ENCODE results near the gene SOX30.

SOX30 gene

DNA sequence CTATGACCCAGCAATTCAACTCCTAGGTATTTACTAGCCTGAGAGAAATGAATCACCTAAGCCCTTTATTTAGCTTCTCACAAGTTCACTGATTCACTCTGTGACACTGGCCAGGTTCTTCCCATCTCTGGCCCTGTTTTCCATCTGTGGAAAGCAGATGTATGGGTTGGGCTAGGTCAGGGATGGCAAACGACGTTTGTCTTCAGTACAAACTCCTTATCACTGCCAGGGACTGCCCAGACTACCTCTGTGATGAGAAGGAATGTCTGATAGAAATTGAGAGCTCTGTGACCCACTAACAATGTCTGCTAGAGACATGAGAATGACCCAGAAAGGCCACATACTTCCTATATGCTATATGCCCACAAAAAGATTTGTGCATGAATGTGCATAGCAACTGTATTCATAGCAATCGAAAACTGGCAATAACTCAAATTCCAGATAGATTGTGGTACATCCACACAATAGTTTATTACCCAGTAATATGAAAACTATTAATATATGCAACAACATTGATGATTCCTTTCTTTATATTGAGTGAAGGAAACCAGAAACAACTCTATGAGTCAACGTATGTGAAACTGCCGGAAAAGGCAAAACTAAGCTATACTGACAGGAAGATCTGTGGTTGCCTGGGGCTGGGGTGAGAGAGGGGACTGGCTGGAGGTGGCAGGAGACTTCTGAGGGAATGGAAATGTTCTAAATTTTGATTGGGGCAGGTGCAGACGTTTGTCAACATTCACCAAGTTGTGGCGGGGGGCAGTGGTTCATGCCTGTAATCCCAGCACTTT is 44.7 kb downstream of the SOX30 start:
- peak; percentile 78 for DNase-seq

DNA sequence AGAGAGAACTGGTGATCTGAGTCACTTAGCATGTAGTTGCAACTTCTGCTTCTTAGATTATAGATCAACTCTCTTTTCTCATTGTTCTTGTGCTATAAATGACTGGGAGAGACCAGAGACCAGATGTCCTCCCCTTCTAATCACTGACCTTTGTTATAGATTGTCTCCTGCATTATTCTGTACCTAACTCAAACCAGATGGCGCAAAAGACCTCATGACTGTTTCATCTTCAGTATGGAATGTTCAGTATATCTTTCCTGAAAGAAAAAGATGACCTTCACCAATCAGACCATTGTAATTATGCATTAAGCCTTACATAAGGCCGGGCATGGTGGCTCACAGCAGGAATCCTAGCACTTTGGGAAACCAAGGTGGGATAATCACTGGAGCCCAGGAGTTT is 46.2 kb downstream of the SOX30 start:
- no peak for DNase-seq

- peak; percentile 90 for DNase-seq
Measured at GRCh38 chr5:157603333-157604190, 48.7 kb downstream of the SOX30 start.

- DNase-seq = peak; percentile 38
Measured at GRCh38 chr5:157602505-157602904, 49.7 kb downstream of the SOX30 start.

DNA sequence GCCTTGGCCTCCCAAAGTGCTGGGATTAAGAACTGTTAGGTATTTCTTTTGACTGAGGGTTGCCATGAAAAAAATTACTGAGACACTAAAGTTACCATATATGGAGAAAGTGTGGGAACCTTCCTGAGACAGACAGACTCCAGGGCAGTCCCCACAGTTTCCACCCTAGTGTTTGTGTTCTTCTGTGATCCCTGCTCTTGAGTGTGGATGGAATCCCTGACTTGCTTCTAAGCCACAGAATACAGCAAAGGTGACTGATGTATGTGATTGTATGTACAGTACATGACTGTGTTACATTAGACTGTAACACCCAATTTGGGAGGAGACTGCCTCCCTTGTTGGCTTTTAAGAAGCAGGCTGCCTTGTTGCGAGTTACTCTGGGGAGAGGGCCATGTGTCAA is 52.0 kb downstream of the SOX30 start:
- DNase-seq = no peak

- DNase-seq = no peak
Measured at GRCh38 chr5:157599565-157599964, 52.7 kb downstream of the SOX30 start.

DNA sequence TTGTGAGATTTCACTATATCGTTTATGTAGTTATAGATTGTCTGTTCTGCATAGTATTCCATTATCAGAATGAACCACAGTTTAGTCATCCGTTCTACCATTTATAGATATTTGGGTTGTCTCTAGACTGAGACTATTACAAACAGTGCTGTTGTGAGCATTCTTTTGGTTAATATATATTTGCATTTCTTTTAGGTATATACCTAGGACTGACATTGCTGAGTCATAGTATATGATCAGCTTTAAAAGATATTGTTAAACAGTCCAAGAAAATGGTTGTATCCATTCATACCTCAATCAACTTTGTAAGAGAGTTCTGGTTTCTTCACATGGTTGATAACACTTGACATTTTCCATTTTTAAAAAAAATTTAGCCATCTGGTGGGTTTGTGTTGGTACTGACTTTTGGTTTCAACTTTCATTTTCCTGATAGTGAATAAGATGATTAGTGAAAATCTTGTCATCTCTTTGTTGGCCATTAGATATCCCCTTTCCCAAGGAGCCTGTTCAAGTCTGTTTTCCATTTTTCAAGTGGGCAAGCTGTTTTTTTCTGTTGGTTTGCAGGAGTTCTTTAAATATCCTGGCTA is 53.8 kb downstream of the SOX30 start:
- no peak for DNase-seq

- no peak for DNase-seq
Measured at GRCh38 chr5:157597277-157597676, 55.0 kb downstream of the SOX30 start.

DNA sequence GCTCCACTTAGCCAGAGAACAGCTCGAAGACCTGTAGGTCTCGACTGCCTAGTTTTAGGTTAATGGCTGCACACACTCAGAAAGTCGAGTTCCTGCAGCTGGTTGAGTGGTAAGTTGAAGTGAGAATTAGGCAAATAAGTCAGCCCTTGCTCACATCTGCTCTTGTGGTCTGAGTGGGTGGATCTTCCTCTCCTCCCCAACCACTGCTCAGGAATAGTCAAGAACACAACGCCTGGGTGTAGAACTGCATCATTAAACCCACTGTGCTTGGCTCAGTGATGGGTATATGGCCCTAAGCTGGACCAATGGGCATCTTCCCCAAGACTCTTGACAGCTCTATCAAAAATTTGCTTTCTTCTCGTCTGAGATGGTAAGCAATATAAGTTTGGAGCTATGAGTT is 55.8 kb downstream of the SOX30 start:
- peak; percentile 54 for DNase-seq

DNA sequence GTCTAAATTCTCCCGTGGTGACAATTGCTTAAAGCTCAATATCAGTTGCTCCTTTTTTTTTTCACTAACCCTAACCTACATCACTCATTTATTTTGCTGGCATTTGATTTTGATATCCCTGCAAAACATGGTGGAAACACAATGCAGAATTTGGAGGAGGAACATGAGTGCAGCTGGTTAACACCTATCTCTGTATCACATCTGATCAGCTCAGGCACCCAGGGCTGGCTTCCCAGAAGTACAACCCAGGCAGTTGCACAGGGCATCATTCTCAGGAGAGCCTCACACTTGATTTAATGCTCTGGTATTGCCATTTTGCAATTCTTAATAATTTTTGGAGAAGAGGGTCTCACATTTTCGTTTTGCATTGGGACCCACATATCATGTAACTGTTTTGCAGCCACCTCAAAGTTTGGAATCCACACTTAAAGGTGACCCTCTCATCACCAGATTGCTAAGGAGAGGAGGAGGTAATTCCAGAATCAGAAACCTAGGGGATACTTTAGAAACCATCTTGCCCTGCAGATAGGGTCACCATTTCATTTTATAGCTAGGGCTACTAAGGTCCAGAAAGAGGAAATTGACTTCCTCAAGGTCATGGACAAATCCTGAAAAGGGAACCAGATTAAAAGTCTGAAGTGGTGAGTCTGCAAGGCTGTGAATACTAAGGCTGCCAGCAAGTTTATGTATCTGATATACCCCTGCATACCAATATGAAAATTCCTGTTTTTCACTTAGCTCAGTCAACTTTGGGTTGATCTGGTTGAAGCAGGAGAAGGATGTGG is 57.4 kb downstream of the SOX30 start:
- DNase-seq = no peak

DNA sequence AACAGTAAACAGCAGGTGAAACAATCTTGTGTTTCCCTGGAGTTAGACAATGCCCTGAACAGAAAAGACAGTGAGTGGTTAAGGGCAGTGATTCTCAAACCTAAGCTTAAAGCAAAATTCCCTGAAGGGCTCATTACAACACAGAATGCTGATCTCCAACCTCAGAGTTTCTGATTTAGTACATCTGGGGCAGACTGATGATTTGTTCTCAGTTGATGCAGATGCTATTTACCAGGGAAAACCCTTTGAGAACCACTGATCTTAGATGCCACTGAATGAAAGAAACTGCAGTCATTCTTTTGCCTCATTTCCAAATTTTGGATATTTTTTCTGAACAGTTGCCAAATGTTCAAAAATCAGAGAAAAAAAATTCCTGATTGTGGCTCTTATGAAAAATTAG is 58.0 kb downstream of the SOX30 start:
- DNase-seq = no peak

GRCh38 chr5:157593052-157593757 is 59.0 kb downstream of the SOX30 start:
- DNase-seq = no peak

DNA sequence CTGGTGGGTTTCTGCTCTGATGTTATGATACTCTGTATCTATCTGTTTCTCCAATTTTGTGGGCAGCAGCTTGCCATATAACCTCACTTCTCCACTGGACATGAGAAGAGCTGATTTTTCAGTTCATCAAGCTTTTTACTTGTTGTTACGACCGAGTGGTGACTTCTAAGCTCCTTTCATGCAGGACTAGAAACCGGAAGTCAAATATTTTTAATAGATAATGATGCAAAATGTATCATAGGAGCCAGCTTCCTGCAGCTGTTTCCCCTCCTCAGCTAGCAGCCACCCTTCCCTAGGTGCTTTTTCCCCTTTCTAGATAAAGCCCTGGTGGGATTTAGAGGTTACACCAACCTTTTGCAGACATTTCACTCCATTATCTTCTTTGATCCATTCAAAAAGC is 59.6 kb downstream of the SOX30 start:
- DNase-seq = no peak

DNA sequence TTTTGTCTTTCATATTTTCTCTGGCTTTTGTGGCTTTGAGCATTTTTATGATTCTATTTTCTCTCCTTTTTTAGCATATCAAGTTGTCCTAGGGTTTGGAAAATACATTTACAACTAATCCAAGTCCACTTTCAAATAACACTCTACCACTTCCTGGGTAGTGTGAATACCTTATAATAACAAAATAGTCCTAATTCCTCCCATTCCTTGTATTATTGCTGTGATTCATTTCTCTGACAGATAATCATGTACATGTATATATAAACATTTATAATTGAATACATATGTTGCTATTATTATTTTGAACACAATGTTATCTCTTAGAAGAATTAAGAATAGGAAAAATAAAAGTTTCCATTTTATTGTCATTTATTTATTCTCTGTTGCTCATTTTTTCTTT is 61.8 kb downstream of the SOX30 start:
- DNase-seq = no peak

GRCh38 chr5:157584628-157585027 is 67.6 kb downstream of the SOX30 start:
- no peak for DNase-seq

GRCh38 chr5:157582731-157583620 is 69.3 kb downstream of the SOX30 start:
- peak; percentile 19 for DNase-seq

DNA sequence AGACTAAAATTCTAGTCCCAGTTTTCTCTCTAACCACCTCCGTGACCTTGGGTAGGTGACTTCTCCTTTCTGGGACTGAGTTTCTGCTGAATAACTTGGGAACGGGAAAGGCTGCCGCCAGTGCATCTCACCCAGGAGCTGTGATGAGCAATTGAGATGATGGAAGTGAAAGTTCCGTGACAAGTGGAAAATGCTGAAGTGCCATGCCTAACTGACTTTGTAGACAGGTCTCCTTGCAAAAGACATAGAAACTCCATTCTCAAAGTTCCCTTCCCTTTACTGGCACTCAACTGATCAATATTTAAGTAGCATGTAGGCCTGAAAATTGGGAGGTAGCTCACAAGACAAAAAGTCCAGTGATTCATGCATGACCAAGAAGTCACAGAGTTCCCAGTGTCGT is 70.3 kb downstream of the SOX30 start:
- no peak for DNase-seq

GRCh38 chr5:157578079-157578780 is 74.0 kb downstream of the SOX30 start:
- no peak for DNase-seq

GRCh38 chr5:157576678-157577077 is 75.6 kb downstream of the SOX30 start:
- no peak for DNase-seq

All from CD4-positive, alpha-beta T cell treated with Interleukin-4 for 4 hours (primary cell).